OCI-LY1 (cell line): ENCODE measurements around the gene ANO5.
A peak's percentile ranks its signal among the peaks of the same experiment; 100 is the strongest.

Experiments
- H2AFZ ChIP-seq: fragments of 200-600 bp; sonication (generic), shearing (Covaris generic); 2 replicates; pipeline ENCODE4 v1.6.0; 2014; ENCODE audit warnings: antibody characterized with exemption, mild to moderate bottlenecking, low read length
- H3F3A ChIP-seq: fragments of 200-600 bp; sonication (generic), shearing (Covaris generic); 2 replicates; pipeline ENCODE4 v1.6.0; 2014; ENCODE audit warnings: mild to moderate bottlenecking, antibody characterized with exemption, low read length, moderate library complexity; ENCODE audit not compliant: insufficient read depth
- H3K27ac ChIP-seq: fragments of 200-600 bp; sonication (generic); 2 replicates; pipeline ENCODE4 v1.5.1; 2014; ENCODE audit warnings: low read length, mixed run types, mild to moderate bottlenecking, low read depth; ENCODE audit not compliant: poor library complexity, severe bottlenecking
- H3K27me3 ChIP-seq: fragments of 200-600 bp; sonication (generic); 2 replicates; pipeline ENCODE4 v1.6.0; 2014; ENCODE audit warnings: antibody characterized with exemption, mild to moderate bottlenecking, low read length, moderate library complexity; ENCODE audit not compliant: insufficient read depth
- H3K36me3 ChIP-seq: fragments of 200-600 bp; sonication (generic); 2 replicates; pipeline ENCODE4 v1.6.1; 2014; ENCODE audit warnings: mild to moderate bottlenecking, antibody characterized with exemption, low read length, moderate library complexity, mixed read lengths; ENCODE audit not compliant: insufficient read depth
- H3K4me1 ChIP-seq: fragments of 200-600 bp; sonication (generic); 2 replicates; pipeline ENCODE4 v1.5.1; 2014; ENCODE audit warnings: mild to moderate bottlenecking, low read length, moderate library complexity; ENCODE audit not compliant: insufficient read depth, severe bottlenecking
- H3K4me2 ChIP-seq: fragments of 200-600 bp; sonication (generic), shearing (Covaris generic); 2 replicates; pipeline ENCODE4 v1.6.1; 2014; ENCODE audit warnings: low read length
- H3K4me3 ChIP-seq: fragments of 200-600 bp; sonication (generic); 2 replicates; pipeline ENCODE4 v1.5.1; 2014; ENCODE audit warnings: low read length, low read depth, mild to moderate bottlenecking, mixed read lengths; ENCODE audit not compliant: poor library complexity, severe bottlenecking
- H3K79me2 ChIP-seq: fragments of 200-600 bp; shearing (Covaris generic); 2 replicates; pipeline ENCODE4 v1.6.1; 2016; ENCODE audit warnings: mixed run types, low read length, mixed read lengths; ENCODE audit not compliant: insufficient read depth
- H3K9ac ChIP-seq: fragments of 200-600 bp; sonication (generic), shearing (Covaris generic); 2 replicates; pipeline ENCODE4 v1.6.1; 2014; ENCODE audit warnings: mild to moderate bottlenecking, low read length, mixed read lengths
- H3K9me2 ChIP-seq: fragments of 200-600 bp; sonication (generic), shearing (Covaris generic); 2 replicates; pipeline ENCODE4 v1.6.1; 2014; ENCODE audit warnings: low read depth, mild to moderate bottlenecking, low read length, mixed read lengths
- H3K9me3 ChIP-seq: fragments of 200-600 bp; shearing (Covaris generic); 2 replicates; pipeline ENCODE4 v1.6.1; 2014; ENCODE audit warnings: low read length, mixed read lengths
- H4K20me1 ChIP-seq: fragments of 200-600 bp; sonication (generic), shearing (Covaris generic); 2 replicates; pipeline ENCODE4 v1.6.0; 2016; ENCODE audit warnings: mild to moderate bottlenecking, low read length; ENCODE audit not compliant: insufficient read depth
- EZH2 ChIP-seq: fragments of 200-600 bp; sonication (generic), shearing (Covaris generic); IDR thresholded peaks from 2 replicates; pipeline ENCODE4 v1.8.0; 2017; ENCODE audit warnings: borderline replicate concordance, mixed run types, mild to moderate bottlenecking, antibody characterized with exemption, low read length, moderate library complexity, mixed read lengths
- TF ChIP-seq, protein P1 (sequence below): fragments of 200-600 bp; sonication (generic), shearing (Covaris generic); IDR thresholded peaks from 2 replicates; pipeline ENCODE4 v1.5.1; 2017; ENCODE audit warnings: mild to moderate bottlenecking, antibody characterized with exemption, low read length, moderate library complexity, mixed read lengths

Gene ANO5

DNA sequence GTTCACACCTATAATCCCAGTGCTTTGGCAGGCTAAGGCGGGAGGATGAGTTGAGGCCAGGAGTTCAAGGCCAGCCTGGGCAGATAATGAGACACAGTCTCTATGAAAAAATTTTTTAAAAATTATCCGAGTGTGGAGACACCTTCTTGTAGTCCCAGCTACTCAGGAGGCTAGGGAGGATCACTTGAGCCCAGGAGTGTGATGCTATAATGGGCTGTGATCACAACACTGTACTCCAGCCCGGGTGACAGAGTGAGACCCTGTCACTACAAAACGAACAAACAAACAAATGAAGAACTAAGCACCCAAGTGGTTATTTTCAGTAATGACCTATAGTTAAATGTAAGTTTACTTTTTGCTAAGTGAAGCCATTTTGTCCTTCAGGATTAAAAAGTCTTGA is 32.3 kb downstream of the ANO5 start:
- H3K79me2 ChIP-seq = no peaks in the 10 kb centered on the region
- H3K4me3 ChIP-seq = no peak overlapping the region
- no peak overlapping the region for H3K4me2 ChIP-seq
- no peak overlapping the region for H3K27ac ChIP-seq
- no peak overlapping the region for H3K9ac ChIP-seq
- no peaks in the 10 kb centered on the region for H3K9me2 ChIP-seq
- H4K20me1 ChIP-seq = no peaks in the 10 kb centered on the region
- H3K36me3 ChIP-seq = no peaks in the 10 kb centered on the region
- no peak overlapping the region for H2AFZ ChIP-seq
- no peaks in the 10 kb centered on the region for H3K27me3 ChIP-seq
- H3F3A ChIP-seq = no peaks in the 10 kb centered on the region
- TF ChIP-seq, protein P1, sequence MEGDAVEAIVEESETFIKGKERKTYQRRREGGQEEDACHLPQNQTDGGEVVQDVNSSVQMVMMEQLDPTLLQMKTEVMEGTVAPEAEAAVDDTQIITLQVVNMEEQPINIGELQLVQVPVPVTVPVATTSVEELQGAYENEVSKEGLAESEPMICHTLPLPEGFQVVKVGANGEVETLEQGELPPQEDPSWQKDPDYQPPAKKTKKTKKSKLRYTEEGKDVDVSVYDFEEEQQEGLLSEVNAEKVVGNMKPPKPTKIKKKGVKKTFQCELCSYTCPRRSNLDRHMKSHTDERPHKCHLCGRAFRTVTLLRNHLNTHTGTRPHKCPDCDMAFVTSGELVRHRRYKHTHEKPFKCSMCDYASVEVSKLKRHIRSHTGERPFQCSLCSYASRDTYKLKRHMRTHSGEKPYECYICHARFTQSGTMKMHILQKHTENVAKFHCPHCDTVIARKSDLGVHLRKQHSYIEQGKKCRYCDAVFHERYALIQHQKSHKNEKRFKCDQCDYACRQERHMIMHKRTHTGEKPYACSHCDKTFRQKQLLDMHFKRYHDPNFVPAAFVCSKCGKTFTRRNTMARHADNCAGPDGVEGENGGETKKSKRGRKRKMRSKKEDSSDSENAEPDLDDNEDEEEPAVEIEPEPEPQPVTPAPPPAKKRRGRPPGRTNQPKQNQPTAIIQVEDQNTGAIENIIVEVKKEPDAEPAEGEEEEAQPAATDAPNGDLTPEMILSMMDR = no peak
- TF ChIP-seq EZH2 = no peak
- H3K4me1 ChIP-seq = no peaks in the 10 kb centered on the region
- H3K9me3 ChIP-seq = no peaks in the 10 kb centered on the region

DNA sequence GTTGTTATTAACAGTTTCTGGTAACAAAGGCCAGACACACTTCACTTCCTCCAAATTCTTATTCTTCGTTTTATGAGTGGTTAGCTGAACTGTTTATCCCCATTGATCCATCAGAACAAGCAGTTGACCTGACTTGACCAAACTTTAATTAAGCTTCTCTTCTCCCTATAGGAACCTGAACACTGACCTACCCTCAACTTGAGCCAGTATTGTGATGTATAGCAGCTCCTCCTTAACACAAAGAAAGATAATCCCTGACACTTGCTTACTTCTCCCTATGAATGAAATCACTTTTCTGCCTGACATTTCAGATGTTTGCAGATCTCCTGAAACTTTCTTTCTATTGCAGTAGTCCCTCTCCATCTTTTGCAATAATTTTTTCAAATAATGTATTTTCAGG is 41.9 kb downstream of the ANO5 start:
- Histone ChIP-seq H4K20me1 (no peaks in the 10 kb centered on the region), H3K4me2 (no peak overlapping the region), H3F3A (no peaks in the 10 kb centered on the region), H2AFZ (no peak overlapping the region), H3K4me1 (no peaks in the 10 kb centered on the region), H3K27me3 (no peaks in the 10 kb centered on the region), H3K9me2 (no peaks in the 10 kb centered on the region), H3K9ac (no peak overlapping the region), H3K79me2 (no peaks in the 10 kb centered on the region), H3K36me3 (no peaks in the 10 kb centered on the region), H3K9me3 (no peaks in the 10 kb centered on the region), H3K27ac (no peak overlapping the region), H3K4me3 (no peak overlapping the region)
- TF ChIP-seq, protein P1 = no peak
- no peak for TF ChIP-seq EZH2

DNA sequence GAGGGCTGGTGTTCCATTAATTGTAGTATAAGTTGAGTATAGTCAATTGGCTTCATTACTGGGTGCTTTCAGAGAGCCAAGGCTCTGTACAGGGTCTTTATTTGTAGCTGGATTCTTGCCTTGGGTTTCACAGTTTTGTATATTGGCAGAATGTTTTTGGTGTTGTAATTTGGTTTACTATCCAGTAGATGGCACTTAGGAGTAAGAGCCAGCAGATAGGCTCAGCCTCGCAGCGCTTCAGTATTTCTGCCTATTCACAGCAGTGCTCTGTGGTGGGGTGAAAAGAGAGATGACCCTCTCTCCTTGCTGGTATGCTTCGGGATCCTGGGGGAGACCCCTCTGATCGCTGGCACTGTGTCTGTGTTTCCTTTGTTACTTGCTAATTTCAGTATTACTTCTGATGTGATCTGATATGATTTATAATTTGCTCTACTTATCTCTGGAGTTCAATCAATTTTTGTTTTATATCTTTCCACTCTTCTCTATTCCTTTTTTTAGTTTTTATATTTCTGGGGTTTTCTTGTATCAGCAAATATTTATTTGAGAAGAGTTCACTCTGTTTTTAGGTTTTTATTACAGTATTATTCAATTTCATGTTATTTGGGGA is 52.2 kb downstream of the ANO5 start:
- H3K9ac ChIP-seq = no peak overlapping the region
- H3K4me3 ChIP-seq = no peak overlapping the region
- H3K4me1 ChIP-seq = no peaks in the 10 kb centered on the region
- H3K9me2 ChIP-seq = no peaks in the 10 kb centered on the region
- no peaks in the 10 kb centered on the region for H3K79me2 ChIP-seq
- no peaks in the 10 kb centered on the region for H3F3A ChIP-seq
- no peak overlapping the region for H2AFZ ChIP-seq
- no peaks in the 10 kb centered on the region for H4K20me1 ChIP-seq
- no peak overlapping the region for H3K27ac ChIP-seq
- no peak overlapping the region for H3K4me2 ChIP-seq
- H3K27me3 ChIP-seq = no peaks in the 10 kb centered on the region
- TF ChIP-seq, protein P1 = peak; percentile 49; the same call in 1 of the 2 replicates
- TF ChIP-seq EZH2 = no peak
- no peaks in the 10 kb centered on the region for H3K36me3 ChIP-seq
- no peaks in the 10 kb centered on the region for H3K9me3 ChIP-seq
